HG03520 (cell line): ENCODE data around the gene RBP2.

ENCODE experiments used
- ATAC-seq: cut with Tn5 transposase; IDR thresholded peaks from one replicate; pipeline ENCODE4 v1.9.1; 2021; ENCODE audit warnings: mild to moderate bottlenecking, moderate library complexity; ENCODE audit not compliant: unreplicated experiment

RBP2 gene

GRCh38 chr3:139482206-139482605, 5.9 kb upstream of the RBP2 start:
- no peak for ATAC-seq

GRCh38 chr3:139481116-139481515, 4.8 kb upstream of the RBP2 start:
- ATAC-seq = no peak

- no peak for ATAC-seq
Observed at GRCh38 chr3:139480585-139480984, 4.3 kb upstream of the RBP2 start.

DNA sequence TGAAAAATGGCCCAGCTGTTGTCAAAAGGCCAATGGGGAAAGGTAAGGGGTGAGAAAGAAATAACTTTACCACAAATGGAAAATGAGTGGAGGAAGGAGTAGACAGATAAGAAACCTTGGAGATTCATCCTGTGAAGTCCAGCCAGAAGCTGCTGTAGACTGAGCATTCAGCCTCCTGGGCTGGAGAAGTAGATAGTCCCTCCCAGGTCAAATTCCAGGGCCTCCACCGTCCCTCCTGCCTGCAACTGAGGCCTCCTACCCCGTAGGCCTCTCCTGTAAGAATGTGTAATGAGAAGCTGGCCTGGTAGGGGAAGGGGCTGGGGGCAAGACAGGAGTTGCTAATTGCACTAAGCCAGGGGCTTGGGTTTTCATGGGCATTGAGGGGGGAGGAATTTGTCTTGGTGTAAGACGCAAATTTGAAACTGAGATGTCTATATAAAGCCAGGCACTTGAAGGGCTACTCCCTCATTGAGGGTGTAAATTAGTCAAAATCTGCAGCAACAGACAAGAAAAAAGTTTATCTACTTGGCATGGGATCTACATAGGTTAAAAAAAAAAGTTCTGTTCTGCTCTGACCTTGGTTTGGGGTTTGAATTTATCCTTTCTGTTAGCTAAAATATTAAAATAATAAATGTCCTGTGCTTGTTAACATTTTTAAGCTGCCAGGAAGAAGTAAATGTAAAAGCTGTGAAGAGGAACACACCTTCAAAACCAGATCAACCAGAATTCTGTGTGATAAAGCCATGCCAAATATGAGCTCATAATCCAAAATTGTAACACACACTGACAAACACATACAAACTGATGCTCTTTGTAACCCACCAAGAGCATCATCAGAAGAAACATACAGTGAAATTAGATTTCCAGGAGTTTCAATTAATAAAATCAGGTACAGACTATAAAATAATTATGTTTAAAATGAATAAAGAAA, 1.7 kb upstream of the RBP2 start:
- ATAC-seq = no peak

DNA sequence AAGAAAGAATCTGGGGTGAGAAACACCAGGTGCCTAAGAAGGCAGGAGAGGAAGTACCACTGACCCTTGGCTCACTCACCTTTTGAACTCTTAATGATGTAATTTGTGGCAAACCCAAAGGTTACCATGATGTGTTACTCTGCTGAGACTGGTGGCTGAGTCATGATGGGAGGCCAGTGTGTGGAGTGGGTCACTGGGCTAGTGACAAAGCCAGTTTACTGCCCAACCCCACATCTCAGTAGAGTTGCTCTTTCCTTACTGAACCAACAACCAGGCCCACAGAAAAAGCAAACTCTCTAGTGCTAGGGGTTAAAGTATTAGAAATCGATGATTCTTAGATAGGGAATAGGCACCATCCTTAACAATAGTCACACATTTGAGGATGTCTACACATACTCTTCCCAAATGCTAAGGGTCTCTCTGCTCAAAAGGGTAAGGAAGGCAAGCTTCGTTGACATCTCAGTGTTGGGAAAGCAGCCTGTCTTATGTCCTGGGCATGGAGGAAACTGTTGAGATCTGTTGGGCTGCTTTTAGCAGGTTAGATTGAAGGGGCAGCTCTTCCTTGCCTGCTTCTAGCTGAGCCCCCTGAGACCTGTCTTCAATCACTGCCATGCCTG, 3.1 kb downstream of the RBP2 start:
- ATAC-seq = no peak

DNA sequence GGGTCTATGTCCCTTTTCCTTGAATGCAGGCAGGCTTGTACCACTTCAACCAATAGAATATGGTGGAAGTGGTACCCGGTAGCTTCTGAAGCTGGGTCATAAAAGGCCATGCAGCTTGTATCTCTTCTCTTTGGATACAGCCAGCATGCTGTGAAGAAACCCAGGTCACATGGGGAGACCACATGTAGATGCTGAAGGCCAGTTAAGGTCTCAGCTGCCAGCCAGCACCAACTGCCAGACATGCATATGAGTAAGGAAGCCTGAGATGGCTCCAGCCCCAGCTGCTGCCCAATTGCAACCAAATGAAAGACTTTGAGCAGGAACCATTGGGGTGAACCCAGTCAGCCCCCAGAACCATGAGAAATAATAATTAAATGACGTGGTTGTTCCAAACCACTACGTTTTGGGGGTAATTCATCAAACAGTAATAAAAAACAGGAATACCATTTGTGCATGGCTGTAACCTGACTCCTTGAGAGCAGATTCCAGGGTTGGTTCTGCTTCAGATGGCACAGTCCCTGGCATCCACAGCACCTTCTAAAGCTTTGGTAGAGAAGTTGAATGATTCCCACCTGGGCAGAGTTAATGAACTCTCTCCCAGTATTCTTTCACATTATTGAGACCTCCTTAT, 3.8 kb downstream of the RBP2 start:
- no peak for ATAC-seq

DNA sequence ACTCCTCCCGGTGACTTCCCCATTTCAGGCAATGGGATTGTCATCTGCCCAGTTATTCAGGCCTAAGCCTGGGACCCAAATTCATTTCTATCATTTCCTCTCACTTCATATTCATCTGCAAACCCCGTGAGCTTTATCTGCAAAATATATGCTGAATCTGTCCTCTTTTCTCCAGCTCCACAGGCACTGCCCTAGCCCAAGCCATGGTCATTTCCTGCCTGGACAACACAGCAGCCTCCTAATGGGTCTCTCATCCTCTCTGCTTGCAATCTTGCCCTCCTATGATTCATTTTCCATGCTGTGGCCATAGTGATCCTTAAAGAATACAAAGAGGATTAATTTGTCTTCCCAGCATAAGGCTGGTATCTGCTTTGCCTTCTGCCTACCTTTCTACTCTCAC, 6.1 kb downstream of the RBP2 start:
- ATAC-seq = no peak

DNA sequence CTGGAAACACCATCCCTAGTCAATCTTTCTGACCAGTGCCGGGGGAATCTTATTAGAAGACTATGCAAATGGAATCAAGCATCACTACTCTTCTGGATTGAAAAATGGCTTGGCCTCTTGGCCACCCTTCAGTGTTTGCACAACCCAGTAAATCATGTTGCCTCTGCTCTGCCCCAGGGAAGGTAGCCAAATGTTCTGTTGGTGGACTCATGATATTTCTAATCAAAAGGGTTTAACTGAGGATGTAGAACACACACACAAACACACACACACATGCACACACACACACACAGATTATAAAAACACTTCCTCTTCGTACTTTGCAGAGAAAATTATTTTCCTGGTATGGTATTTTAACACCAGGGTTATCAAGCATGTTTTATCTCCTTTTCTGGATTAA, 7.9 kb downstream of the RBP2 start:
- no peak for ATAC-seq

DNA sequence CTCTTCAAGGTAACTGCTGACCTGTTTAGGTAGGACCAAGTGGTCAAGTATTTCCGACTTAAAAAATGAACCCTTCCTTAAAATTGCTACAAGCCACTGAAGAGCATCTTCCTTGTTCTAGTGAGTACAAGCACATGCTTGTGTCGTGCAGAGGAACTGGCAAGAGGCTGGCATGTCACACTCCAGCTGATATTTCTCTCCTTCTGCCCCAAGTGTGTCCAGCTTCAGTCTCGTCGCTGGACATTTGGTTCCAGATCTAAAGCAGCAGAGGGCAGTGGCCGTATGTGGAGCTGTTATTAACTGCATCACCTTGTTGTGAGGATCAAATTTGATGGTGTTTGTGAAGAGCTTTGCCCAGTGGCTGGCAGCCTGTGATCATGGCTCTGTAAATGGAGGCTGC, 10.0 kb downstream of the RBP2 start:
- no peak for ATAC-seq

GRCh38 chr3:139465636-139466035, 10.7 kb downstream of the RBP2 start:
- ATAC-seq = no peak

- no peak for ATAC-seq
Observed at GRCh38 chr3:139463466-139463865, 12.8 kb downstream of the RBP2 start.

DNA sequence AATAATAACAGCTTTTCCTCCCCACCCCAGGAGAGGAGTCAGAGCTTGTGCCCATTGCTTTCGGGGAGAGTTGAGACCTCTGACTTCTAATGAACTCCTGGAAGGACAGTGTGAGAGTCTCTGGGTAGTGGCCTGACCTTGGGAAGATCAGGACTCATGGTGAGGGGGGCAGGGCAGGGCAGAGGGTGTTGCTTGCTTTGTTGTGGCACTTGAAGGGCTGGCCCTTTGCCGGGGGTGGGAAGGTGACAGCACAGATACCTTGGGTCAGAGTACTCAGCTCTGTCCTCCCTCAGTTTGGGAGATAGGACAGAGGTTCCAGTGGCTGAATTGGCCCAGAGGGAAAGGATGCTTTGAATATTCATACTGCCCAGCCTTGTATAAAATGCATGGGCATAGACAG, 15.8 kb downstream of the RBP2 start:
- no peak for ATAC-seq

DNA sequence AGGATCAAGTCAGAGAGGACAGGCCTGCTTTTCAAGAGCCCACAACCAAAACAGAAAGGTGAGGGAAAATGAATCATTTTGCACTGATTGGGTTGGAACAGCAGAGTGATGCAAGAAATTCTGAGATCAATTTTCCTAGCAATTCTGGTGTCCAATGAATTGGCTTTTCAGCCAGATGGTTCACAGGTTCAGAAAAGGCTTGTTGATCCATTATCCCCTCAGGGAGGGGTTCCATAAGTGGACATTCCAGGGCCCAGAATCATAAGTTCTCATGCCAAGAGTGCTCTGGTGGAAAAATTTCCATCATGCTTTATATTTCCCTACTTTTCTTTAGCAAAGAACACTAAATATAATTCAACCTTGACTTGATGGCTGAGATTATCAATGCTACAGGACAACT, 16.2 kb downstream of the RBP2 start:
- ATAC-seq = no peak

- no peak for ATAC-seq
Observed at GRCh38 chr3:139458348-139458747, 18.0 kb downstream of the RBP2 start.

- no peak for ATAC-seq
Observed at GRCh38 chr3:139457066-139457465, 19.2 kb downstream of the RBP2 start.

DNA sequence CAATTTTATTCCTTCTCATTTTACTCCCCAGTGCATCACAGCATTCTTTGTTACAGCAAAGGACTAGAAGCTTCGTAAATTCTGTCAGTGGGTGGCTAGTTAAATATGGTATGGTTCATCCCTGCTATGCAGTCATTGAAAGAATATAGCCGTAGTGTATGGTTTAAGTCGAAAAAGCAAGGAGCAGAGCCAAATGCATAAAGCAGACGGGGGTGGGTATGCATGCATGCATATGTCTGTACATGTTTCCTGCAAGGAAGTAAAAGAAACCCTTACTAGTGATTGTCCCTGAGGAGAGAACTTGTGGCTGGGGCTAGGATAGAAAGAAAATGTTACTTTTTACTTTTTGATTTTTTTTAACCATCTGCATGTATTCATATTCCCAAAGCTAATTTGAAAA, 19.9 kb downstream of the RBP2 start:
- ATAC-seq = no peak

DNA sequence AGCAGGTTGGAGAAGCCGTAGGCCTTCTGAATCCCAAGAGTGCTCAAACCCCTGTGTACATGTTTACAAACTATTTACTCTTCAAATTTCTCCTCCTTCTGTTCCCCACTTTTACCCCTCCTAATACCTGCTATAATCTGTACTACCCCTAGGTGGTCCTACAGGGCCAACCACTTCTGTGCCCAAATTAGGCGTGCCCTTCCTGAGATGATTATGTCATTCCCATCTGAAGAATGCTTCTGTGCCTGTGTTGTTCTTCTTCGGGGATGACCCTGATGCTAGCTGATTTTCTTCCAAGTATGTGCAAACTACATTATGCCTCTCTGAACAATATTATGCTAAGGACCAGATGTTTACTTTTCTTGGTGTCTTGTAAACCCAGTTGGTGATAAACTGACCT, 20.5 kb downstream of the RBP2 start:
- peak; percentile 77 for ATAC-seq

GRCh38 chr3:139455206-139455605, 21.1 kb downstream of the RBP2 start:
- no peak for ATAC-seq

DNA sequence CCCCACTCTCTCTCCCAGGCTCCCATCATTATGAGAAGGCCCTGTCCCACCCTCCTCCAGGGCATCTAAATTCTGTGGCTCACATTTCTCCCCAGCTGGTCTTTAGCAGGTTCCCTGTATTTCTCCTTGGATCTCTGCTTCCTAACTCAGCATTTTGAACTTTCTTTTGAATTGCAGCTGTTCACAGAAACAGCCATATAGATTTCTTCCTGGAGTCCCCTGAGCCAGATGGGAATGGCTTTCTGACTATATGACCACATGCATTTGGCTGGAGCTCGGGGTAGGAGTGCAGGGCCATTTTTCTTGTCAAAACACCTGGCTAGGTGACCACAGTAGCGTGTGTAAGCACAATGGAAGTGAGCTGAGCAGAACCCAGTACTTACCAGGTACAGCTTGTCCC, 22.0 kb downstream of the RBP2 start:
- no peak for ATAC-seq

GRCh38 chr3:139450159-139450558, 26.2 kb downstream of the RBP2 start:
- ATAC-seq = no peak

GRCh38 chr3:139449566-139449965, 26.8 kb downstream of the RBP2 start:
- ATAC-seq = no peak

DNA sequence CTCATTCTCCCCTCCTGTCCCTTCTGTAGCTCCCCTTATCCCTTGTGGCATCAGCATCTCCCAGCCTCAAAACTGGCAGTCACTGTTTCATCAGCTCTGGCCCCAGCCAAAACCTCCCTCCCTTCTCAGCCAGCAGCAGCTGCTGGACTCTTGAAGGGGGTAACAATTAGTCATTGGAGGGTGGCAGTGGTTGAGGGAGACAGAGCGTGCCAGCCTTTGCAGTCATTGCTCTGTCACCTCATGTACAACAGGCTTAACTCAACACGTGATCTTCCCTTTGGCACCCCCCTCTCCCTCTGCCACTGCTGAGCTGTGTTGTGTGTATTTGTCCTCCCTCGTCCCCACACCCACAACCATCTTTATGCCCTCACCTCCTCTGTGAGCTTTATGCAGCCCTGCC, 28.2 kb downstream of the RBP2 start:
- no peak for ATAC-seq
